22Rv1 (cell line): ENCODE data around the gene SLC7A5.
"Not testable (repeated sequence)": the region's sequence is repeated elsewhere in the genome, so short reads cannot be mapped to it uniquely, and the experiment has no call there.

Source experiments
- CTCF ChIP-seq: fragments of 450-650 bp; IDR thresholded peaks from 2 replicates; pipeline ENCODE4 v1.5.1; 2017; ENCODE audit warnings: mild to moderate bottlenecking
- ZFX ChIP-seq: fragments of 450-650 bp; IDR thresholded peaks from 2 replicates; pipeline ENCODE4 v1.6.1; 2017; ENCODE audit warnings: antibody characterized with exemption, borderline replicate concordance

GRCh38 chr16:87863327-87863635 is 6.0 kb downstream of the SLC7A5 start:
- TF ChIP-seq CTCF, ZFX: not testable (repeated sequence)
